Measurements from ENCODE around the gene GALNT2.

DNA sequence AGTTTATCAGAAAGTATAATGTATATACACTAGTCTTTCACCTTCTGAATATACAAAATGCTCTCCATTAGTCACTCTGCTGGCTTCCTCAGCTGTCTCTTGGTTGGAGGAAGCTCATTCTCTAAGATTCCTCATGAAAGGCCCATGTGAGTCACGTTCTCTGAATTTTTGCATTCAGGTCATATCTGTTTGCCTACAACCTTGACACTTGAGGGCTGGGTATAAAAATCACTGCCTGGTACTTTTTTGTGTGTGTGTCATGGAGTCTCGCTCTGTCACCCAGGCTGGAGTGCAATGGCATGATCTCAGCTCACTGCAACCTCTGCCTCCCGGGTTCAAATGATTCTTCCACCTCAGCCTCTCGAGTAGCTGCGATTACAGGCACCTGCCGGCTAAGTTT is 2.8 kb upstream of the GALNT2 start:
- TF ChIP-seq POLR2A (IDR thresholded peaks at IDR 0.05), result no peak
- TF ChIP-seq, protein P1, sequence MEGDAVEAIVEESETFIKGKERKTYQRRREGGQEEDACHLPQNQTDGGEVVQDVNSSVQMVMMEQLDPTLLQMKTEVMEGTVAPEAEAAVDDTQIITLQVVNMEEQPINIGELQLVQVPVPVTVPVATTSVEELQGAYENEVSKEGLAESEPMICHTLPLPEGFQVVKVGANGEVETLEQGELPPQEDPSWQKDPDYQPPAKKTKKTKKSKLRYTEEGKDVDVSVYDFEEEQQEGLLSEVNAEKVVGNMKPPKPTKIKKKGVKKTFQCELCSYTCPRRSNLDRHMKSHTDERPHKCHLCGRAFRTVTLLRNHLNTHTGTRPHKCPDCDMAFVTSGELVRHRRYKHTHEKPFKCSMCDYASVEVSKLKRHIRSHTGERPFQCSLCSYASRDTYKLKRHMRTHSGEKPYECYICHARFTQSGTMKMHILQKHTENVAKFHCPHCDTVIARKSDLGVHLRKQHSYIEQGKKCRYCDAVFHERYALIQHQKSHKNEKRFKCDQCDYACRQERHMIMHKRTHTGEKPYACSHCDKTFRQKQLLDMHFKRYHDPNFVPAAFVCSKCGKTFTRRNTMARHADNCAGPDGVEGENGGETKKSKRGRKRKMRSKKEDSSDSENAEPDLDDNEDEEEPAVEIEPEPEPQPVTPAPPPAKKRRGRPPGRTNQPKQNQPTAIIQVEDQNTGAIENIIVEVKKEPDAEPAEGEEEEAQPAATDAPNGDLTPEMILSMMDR (IDR thresholded peaks at IDR 0.05), result no peak

Measured in adrenal gland (tissue), 5 donors.